ENCODE measurements around the gene APOL1. TPM values are rescaled to one million over a fixed set of nuclear protein-coding genes. Genes with fewer than 3 reads are reported as not detected.

Gene APOL1
- total and polyA plus RNA-seq, 2 donors (not counting 1 experiment from before 2014, with no cell fraction given): 40.0 to 80.3 TPM

- TF ChIP-seq EZH2 (IDR thresholded peaks at IDR 0.05; ENCODE audit: low read length, missing control alignments) (no peak), CTCF (conservative IDR thresholded peaks at IDR 0.05 in 1 of 2, IDR thresholded peaks at IDR 0.05 in 1 of 2; ENCODE audit: low read depth in 1 of 2, low read length in 2 of 2) (no peak)
- Histone ChIP-seq H3K9me3 (ENCODE audit: control insufficient read depth, insufficient read depth, low read depth, low read length) (no peaks in the 10 kb centered on the region), H3K4me1 (ENCODE audit: control insufficient read depth, extremely low read depth, insufficient read depth, low read length) (no peaks in the 10 kb centered on the region), H3K4me3 (replicated peaks in 1 of 4; ENCODE audit: control extremely low read depth in 1 of 4, insufficient read depth in 1 of 4, low read depth in 3 of 4, low read length in 4 of 4) (no peak overlapping the region), H3K9ac (ENCODE audit: insufficient read depth, low read length) (no peak overlapping the region), H3K79me2 (ENCODE audit: control insufficient read depth, insufficient read depth, low read length) (no peaks in the 10 kb centered on the region), H4K20me1 (ENCODE audit: control insufficient read depth, extremely low read depth, insufficient read depth, low read length) (no peaks in the 10 kb centered on the region), H3K36me3 (ENCODE audit: control insufficient read depth, insufficient read depth, low read length) (peaks cover 40% of the 10 kb centered on the region), H3K27me3 (ENCODE audit: control insufficient read depth, insufficient read depth, low read length) (no peaks in the 10 kb centered on the region), H3K4me2 (ENCODE audit: extremely low read depth, insufficient read depth, low read length) (no peak overlapping the region), H2AFZ (ENCODE audit: low read length) (no peak overlapping the region), H3K27ac (ENCODE audit: insufficient read depth, low read length) (no peak overlapping the region)
- no peak for DNase-seq (ENCODE audit: low read depth in 2 of 2)
Measured at GRCh38 chr22:36280379-36280778, 27.4 kb downstream of the APOL1 start.

GRCh38 chr22:36281781-36282327, 28.9 kb downstream of the APOL1 start:
- Histone ChIP-seq H3K4me3 (replicated peaks in 1 of 4; ENCODE audit: control extremely low read depth in 1 of 4, insufficient read depth in 1 of 4, low read depth in 3 of 4, low read length in 4 of 4) (no peak overlapping the region), H3K4me2 (ENCODE audit: extremely low read depth, insufficient read depth, low read length) (no peak overlapping the region), H3K9me3 (ENCODE audit: control insufficient read depth, insufficient read depth, low read depth, low read length) (no peaks in the 10 kb centered on the region), H3K27me3 (ENCODE audit: control insufficient read depth, insufficient read depth, low read length) (no peaks in the 10 kb centered on the region), H3K9ac (ENCODE audit: insufficient read depth, low read length) (no peak overlapping the region), H4K20me1 (ENCODE audit: control insufficient read depth, extremely low read depth, insufficient read depth, low read length) (no peaks in the 10 kb centered on the region), H3K36me3 (ENCODE audit: control insufficient read depth, insufficient read depth, low read length) (peaks cover 54% of the 10 kb centered on the region), H3K79me2 (ENCODE audit: control insufficient read depth, insufficient read depth, low read length) (peaks cover 7% of the 10 kb centered on the region), H3K27ac (ENCODE audit: insufficient read depth, low read length) (no peak overlapping the region), H2AFZ (ENCODE audit: low read length) (no peak overlapping the region), H3K4me1 (ENCODE audit: control insufficient read depth, extremely low read depth, insufficient read depth, low read length) (peaks cover 5% of the 10 kb centered on the region)
- no peak for DNase-seq (ENCODE audit: low read depth in 2 of 2)
- TF ChIP-seq CTCF (conservative IDR thresholded peaks at IDR 0.05 in 1 of 2, IDR thresholded peaks at IDR 0.05 in 1 of 2; ENCODE audit: low read depth in 1 of 2, low read length in 2 of 2): no peak
- TF ChIP-seq EZH2 (IDR thresholded peaks at IDR 0.05; ENCODE audit: low read length, missing control alignments): no peak

GRCh38 chr22:36282328-36282831, 29.4 kb downstream of the APOL1 start:
- peaks cover 57% of the 10 kb centered on the region for H3K36me3 ChIP-seq (ENCODE audit: control insufficient read depth, insufficient read depth, low read length)
- H3K27ac ChIP-seq (ENCODE audit: insufficient read depth, low read length): no peak overlapping the region
- H3K4me1 ChIP-seq (ENCODE audit: control insufficient read depth, extremely low read depth, insufficient read depth, low read length): peaks cover 5% of the 10 kb centered on the region
- DNase-seq (ENCODE audit: low read depth in 2 of 2): no peak
- H2AFZ ChIP-seq (ENCODE audit: low read length): no peak overlapping the region
- no peaks in the 10 kb centered on the region for H4K20me1 ChIP-seq (ENCODE audit: control insufficient read depth, extremely low read depth, insufficient read depth, low read length)
- TF ChIP-seq EZH2 (IDR thresholded peaks at IDR 0.05; ENCODE audit: low read length, missing control alignments) (no peak), CTCF (conservative IDR thresholded peaks at IDR 0.05 in 1 of 2, IDR thresholded peaks at IDR 0.05 in 1 of 2; ENCODE audit: low read depth in 1 of 2, low read length in 2 of 2) (no peak)
- H3K4me3 ChIP-seq (replicated peaks in 1 of 4; ENCODE audit: control extremely low read depth in 1 of 4, insufficient read depth in 1 of 4, low read depth in 3 of 4, low read length in 4 of 4): no peak overlapping the region
- H3K9me3 ChIP-seq (ENCODE audit: control insufficient read depth, insufficient read depth, low read depth, low read length): no peaks in the 10 kb centered on the region
- no peak overlapping the region for H3K9ac ChIP-seq (ENCODE audit: insufficient read depth, low read length)
- peaks cover 8% of the 10 kb centered on the region for H3K79me2 ChIP-seq (ENCODE audit: control insufficient read depth, insufficient read depth, low read length)
- H3K4me2 ChIP-seq (ENCODE audit: extremely low read depth, insufficient read depth, low read length): no peak overlapping the region
- no peaks in the 10 kb centered on the region for H3K27me3 ChIP-seq (ENCODE audit: control insufficient read depth, insufficient read depth, low read length)
